ENCODE measurements around the gene RPH3AL. TPM values are rescaled to one million over a fixed set of nuclear protein-coding genes. Genes with fewer than 3 reads are reported as not detected.

Gene RPH3AL
- total and polyA plus RNA-seq, 3 donors from 2014 or later = 4.4 to 13.5 (median 6.5) TPM

DNA sequence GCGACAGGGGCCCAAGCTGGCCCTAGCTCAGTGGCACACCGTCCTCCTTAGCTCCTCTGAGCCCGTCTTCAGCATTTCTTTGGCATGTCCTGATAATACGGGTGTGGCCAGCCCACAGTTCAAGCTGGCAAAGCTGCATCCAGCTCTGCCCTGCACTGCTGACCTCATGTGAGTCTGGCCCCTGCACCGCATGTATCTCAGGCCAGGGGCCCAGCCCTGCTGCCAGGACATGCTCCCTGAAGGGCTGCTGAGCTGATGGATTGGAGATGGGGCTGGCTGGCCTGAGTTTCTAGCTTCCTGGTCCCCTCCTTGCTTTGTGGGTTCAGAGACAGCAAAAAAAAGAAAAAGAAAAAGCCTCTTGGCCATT is 173.6 kb downstream of the RPH3AL start:
- intact Hi-C loops (cut with DNase I; ENCODE audit: low total_unique reads) = no loop called here
- no peak for DNase-seq
- H3K4me1 ChIP-seq = no peaks in the 10 kb centered on the region
- H3K4me3 ChIP-seq = no peak overlapping the region
- no peaks in the 10 kb centered on the region for H3K27me3 ChIP-seq
- no peaks in the 10 kb centered on the region for H3K9me3 ChIP-seq
- no peak overlapping the region for H3K27ac ChIP-seq
- 60 to 86% methylated on average over 1 to 5 of the region's 5 CpGs for WGBS, 2 donors
- no peaks in the 10 kb centered on the region for H3K36me3 ChIP-seq (ENCODE audit: low read depth, missing control alignments)
- TF ChIP-seq POLR2A (IDR thresholded peaks at IDR 0.05) = no peak
- no peak for TF ChIP-seq CTCF (IDR thresholded peaks at IDR 0.05)

GRCh38 chr17:178292-179065 is 174.1 kb downstream of the RPH3AL start:
- no peaks in the 10 kb centered on the region for H3K4me1 ChIP-seq
- TF ChIP-seq CTCF (IDR thresholded peaks at IDR 0.05) (no peak), POLR2A (IDR thresholded peaks at IDR 0.05) (no peak)
- 87 to 90% methylated on average over 7 to 12 of the region's 12 CpGs for WGBS, 2 donors
- H3K36me3 ChIP-seq (ENCODE audit: low read depth, missing control alignments) = no peaks in the 10 kb centered on the region
- no peaks in the 10 kb centered on the region for H3K27me3 ChIP-seq
- DNase-seq = no peak
- H3K27ac ChIP-seq = no peak overlapping the region
- H3K4me3 ChIP-seq = no peak overlapping the region
- intact Hi-C loops (cut with DNase I; ENCODE audit: low total_unique reads) = no loop called here
- H3K9me3 ChIP-seq = no peaks in the 10 kb centered on the region

- Histone ChIP-seq H3K4me3 (no peak overlapping the region), H3K4me1 (no peaks in the 10 kb centered on the region), H3K27ac (no peak overlapping the region), H3K27me3 (no peaks in the 10 kb centered on the region), H3K9me3 (no peaks in the 10 kb centered on the region), H3K36me3 (ENCODE audit: low read depth, missing control alignments) (no peaks in the 10 kb centered on the region)
- 91 to 94% methylated on average over 6 of the region's 6 CpGs for WGBS, 2 donors
- DNase-seq = no peak
- intact Hi-C loops (cut with DNase I; ENCODE audit: low total_unique reads) = no loop called here
- TF ChIP-seq POLR2A (IDR thresholded peaks at IDR 0.05) (no peak), CTCF (IDR thresholded peaks at IDR 0.05) (no peak)
Observed at GRCh38 chr17:177762-178161, 174.8 kb downstream of the RPH3AL start.

DNA sequence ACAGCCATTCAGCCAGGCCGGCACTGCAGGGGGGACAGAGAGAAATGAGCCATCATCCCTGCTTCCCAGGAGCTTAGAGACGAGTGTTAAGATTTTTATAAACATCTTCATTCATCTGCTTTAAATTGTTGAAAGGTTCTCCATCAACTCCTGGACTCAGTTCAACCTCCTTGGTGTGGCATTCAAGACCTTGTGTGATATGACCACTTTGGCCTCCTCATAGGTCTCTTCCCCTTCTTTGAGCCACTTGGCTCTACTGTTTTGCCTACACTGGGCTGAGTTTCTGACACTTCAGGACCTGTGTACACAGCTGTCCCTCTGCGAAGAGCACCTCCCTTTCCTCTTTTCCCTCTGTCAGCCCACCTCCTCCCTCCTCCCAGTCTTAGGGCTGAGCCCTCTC is 175.5 kb downstream of the RPH3AL start:
- WGBS, 2 donors = 91 to 100% methylated on average over 3 of the region's 3 CpGs
- Histone ChIP-seq H3K36me3 (ENCODE audit: low read depth, missing control alignments) (no peaks in the 10 kb centered on the region), H3K27me3 (no peaks in the 10 kb centered on the region)

More for the DNA sequence above, 175.5 kb downstream of the RPH3AL start:
- Histone ChIP-seq H3K4me1 (no peaks in the 10 kb centered on the region), H3K9me3 (no peaks in the 10 kb centered on the region), H3K4me3 (no peak overlapping the region), H3K27ac (no peak overlapping the region)
- TF ChIP-seq POLR2A (IDR thresholded peaks at IDR 0.05) = no peak
- TF ChIP-seq CTCF (IDR thresholded peaks at IDR 0.05) = no peak
- no peak for DNase-seq
- intact Hi-C loops (cut with DNase I; ENCODE audit: low total_unique reads) = no loop called here

Measured in testis (tissue), 3 donors.